Right lobe of liver (tissue), 6 donors: Measurements from ENCODE around the gene PHYKPL. TPM values are rescaled to one million over a fixed set of nuclear protein-coding genes. Genes with fewer than 3 reads are reported as not detected.

ENCODE experiments used
- ATAC-seq, 4 donors: fragments of 200-7000 bp; cut with Tn5 transposase; one replicate each; pipeline ENCODE4 v1.9.1; 2020; ENCODE audit warnings: mild to moderate bottlenecking in 4 of 4, moderate library complexity in 4 of 4
- DNase-seq, 3 donors: peaks; one replicate each; pipeline ENCODE4 v3.0.0-alpha.2; 2020
- H3K27ac ChIP-seq, 3 donors: fragments of 200-600 bp; one replicate each; pipeline ENCODE4 v1.8.0; 2022
- H3K27me3 ChIP-seq, 2 donors: fragments of 200-600 bp; one replicate each; pipeline ENCODE4 v1.8.0; 2022
- H3K36me3 ChIP-seq, 4 donors: fragments of 200-600 bp; sonication (generic) in 1 of 4; one replicate each; pipeline versions ENCODE4 v1.5.1 to v1.8.0; 2017 to 2022; ENCODE audit warnings: control low read depth in 1 of 4
- H3K4me1 ChIP-seq, 4 donors: fragments of 200-600 bp; sonication (generic) in 1 of 4; one replicate each; pipeline versions ENCODE4 v1.5.1 to v1.8.0; 2017 to 2022; ENCODE audit warnings: control low read depth in 1 of 4
- H3K4me3 ChIP-seq, 3 donors: fragments of 200-600 bp; one replicate each; pipeline ENCODE4 v1.8.0; 2022
- H3K9me3 ChIP-seq, 4 donors: fragments of 200-600 bp; sonication (generic) in 1 of 4; one replicate each; pipeline versions ENCODE4 v1.5.1 to v1.8.0; 2017 to 2022; ENCODE audit warnings: control low read depth in 1 of 4
- CTCF ChIP-seq, 4 donors: fragments of 200-600 bp in 3 of 4; fragments of 450-650 bp in 1 of 4; IDR thresholded peaks; one replicate each; pipeline versions ENCODE4 v1.5.1 to v1.8.0; 2016 to 2022; ENCODE audit warnings: antibody characterized with exemption in 4 of 4, mild to moderate bottlenecking in 2 of 4
- POLR2A ChIP-seq: fragments of 450-650 bp; IDR thresholded peaks from one replicate; pipeline ENCODE4 v1.6.1; 2017; ENCODE audit warnings: antibody characterized with exemption, mild to moderate bottlenecking
- WGBS: methylation state at CpG from one replicate; pipeline ENCODE4 v1.1.6; 2018; ENCODE audit warnings: low coverage, low lambda C conversion rate; ENCODE audit not compliant: insufficient coverage; ENCODE audit errors: missing lambda C conversion rate; 5-methylcytosine and 5-hydroxymethylcytosine counted together
- intact Hi-C, 2 donors: fragments of 100-400 bp; cut with DNase I; formaldehyde crosslinking; loops; one replicate each; pipeline versions ENCODE4 v1.11.2 to v1.14.1; 2022
- total RNA-seq, 6 experiments: library from RNA; depleted of rRNA in 2 of 6; stranded (reverse); fragments of >200 nt in 2 of 6; fragmentation: NEBNext Ultra II Directional in 3 of 6; extraction: Animal tissue kit (Norgen Biotek cat#: 25700) in 3 of 6; gene quantifications; one replicate each; pipeline versions ENCODE4 v1.1.0 to v1.2.4, GENCODE V29; 2016 to 2023
- donor health status: DM: no; HTN: yes; CAD: no.
- donor health status: DM: no; HTN: no; CAD: no.
- donor health status: DM: no; HTN: no; CAD: no.
- donor health status: DM: no; HTN: yes; CAD: no.
- donor health status: DM: no; HTN: yes; CAD: no.

The PHYKPL gene
- total RNA-seq, 6 experiments from 2014 or later: 64.3 to 133 (median 85.8) TPM

- H3K36me3 ChIP-seq: no peaks in the 10 kb centered on the region
- WGBS: 51% methylated on average over 5 of the region's 9 CpGs
- H3K27ac ChIP-seq: no peak overlapping the region
- intact Hi-C loops: loop anchor here (5.0 to 10.0 kb wide), 2 partner anchors 85 to 88 kb away; no protein-coding TSS in a partner anchor
- ATAC-seq: no peak
- no peak overlapping the region for H3K4me3 ChIP-seq
- DNase-seq: no peak
- no peak for TF ChIP-seq POLR2A
- no peak for TF ChIP-seq CTCF (IDR thresholded peaks at IDR 0.05)
- H3K27me3 ChIP-seq: no peaks in the 10 kb centered on the region
- no peaks in the 10 kb centered on the region for H3K9me3 ChIP-seq
- peaks cover 0 to 7% (median 0%) of the 10 kb centered on the region in 4 donors for H3K4me1 ChIP-seq
Observed at GRCh38 chr5:178162481-178162880, 70.1 kb downstream of the PHYKPL start.

GRCh38 chr5:178160176-178160575, 72.4 kb downstream of the PHYKPL start:
- Histone ChIP-seq H3K27me3 (no peaks in the 10 kb centered on the region), H3K9me3 (no peaks in the 10 kb centered on the region), H3K4me1 (peaks cover 0 to 7% (median 0%) of the 10 kb centered on the region in 4 donors), H3K4me3 (no peak overlapping the region), H3K27ac (no peak overlapping the region), H3K36me3 (no peaks in the 10 kb centered on the region)
- no peak for ATAC-seq
- WGBS: 86% methylated on average over 4 of the region's 5 CpGs
- TF ChIP-seq POLR2A (no peak), CTCF (IDR thresholded peaks at IDR 0.05) (no peak)
- intact Hi-C loops: loop anchor here (5.0 to 10.0 kb wide), 2 partner anchors 83 to 85 kb away; no protein-coding TSS in a partner anchor
- no peak for DNase-seq

Other genes with a start within 250 kb of the PHYKPL start
- not detected for gene PROP1, start 236.6 kb downstream of the PHYKPL start, total RNA-seq
- under 1 TPM; 0.05 to 0.33 (median 0.06) TPM for gene N4BP3, start 119.3 kb downstream of the PHYKPL start, total RNA-seq
- 10 to 100 TPM; 14.4 to 23.5 (median 20.9) TPM for gene RMND5B, start 101.8 kb downstream of the PHYKPL start, total RNA-seq
- gene NHP2, start 78.9 kb downstream of the PHYKPL start, total RNA-seq: 100 to 1,000 TPM in 2 of 6 experiments, 10 to 100 TPM in 4; 35.5 to 174 (median 43.9) TPM
- not detected for gene GMCL2, start 45.4 kb downstream of the PHYKPL start, total RNA-seq
- 10 to 100 TPM; 44.2 to 96.1 (median 73.5) TPM for gene HNRNPAB, start 28.3 kb downstream of the PHYKPL start, total RNA-seq